ENCODE data around the gene PATE1.

PATE1 gene

DNA sequence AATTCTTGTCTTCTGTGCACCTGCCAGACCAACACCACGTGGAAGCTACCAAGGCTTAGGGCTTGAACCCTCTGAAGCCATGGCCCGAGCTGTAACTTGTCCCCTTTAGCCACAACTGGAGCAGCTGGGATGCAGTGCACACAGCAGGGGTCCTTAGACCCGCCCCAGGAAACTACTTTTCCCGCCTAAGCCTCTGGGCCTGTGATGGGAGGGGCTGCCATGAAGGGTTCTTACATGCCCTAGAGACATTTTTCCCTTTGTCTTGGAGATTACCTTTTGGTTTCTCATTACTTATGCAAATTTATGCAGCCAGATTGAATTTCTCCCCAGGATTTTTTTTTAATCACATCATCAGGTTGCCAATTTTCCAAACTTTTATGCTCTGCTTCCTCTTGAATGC, 51.6 kb downstream of the PATE1 start:
- no peak for DNase-seq

Measured in T-helper 9 cell (primary cell).